Sigmoid colon (tissue), 4 donors: Measurements from ENCODE around the gene EPS8L2.

Experiments used
- CTCF ChIP-seq, 4 experiments: fragments of 450-650 bp in 3 of 4; fragments of 200-600 bp in 1 of 4; IDR thresholded peaks; one replicate each; pipeline ENCODE4 v1.5.1; 2016 to 2019; ENCODE audit warnings: antibody characterized with exemption in 4 of 4, mild to moderate bottlenecking in 3 of 4, moderate library complexity in 2 of 4
- POLR2AphosphoS5 ChIP-seq, 4 donors: sonication (generic); formaldehyde crosslinking; IDR thresholded peaks; one replicate each; pipeline ENCODE4 v1.6.1; 2017; ENCODE audit warnings: antibody characterized with exemption in 4 of 4

- TF ChIP-seq POLR2AphosphoS5 (IDR thresholded peaks at IDR 0.05) (no peak), CTCF (IDR thresholded peaks at IDR 0.05) (no peak)
These were observed 64.9 kb downstream of the EPS8L2 start for GRCh38 chr11:770642-771616.
